Ascending aorta (tissue), 2 donors: Measurements from ENCODE around the gene SIAH1. TPM values are rescaled to one million over a fixed set of nuclear protein-coding genes. Genes with fewer than 3 reads are reported as not detected.
"Not testable (repeated sequence)": the region's sequence is repeated elsewhere in the genome, so short reads cannot be mapped to it uniquely, and the experiment has no call there.

ENCODE experiments used
- DNase-seq, 2 donors: peaks; one replicate each; pipeline ENCODE4 v3.0.0-alpha.2; 2019; ENCODE audit warnings: low spot score in 2 of 2
- H3K27ac ChIP-seq, 2 donors: fragments of 200-600 bp; sonication (generic); one replicate each; pipeline ENCODE4 v1.5.1; 2016 to 2017; ENCODE audit warnings: mild to moderate bottlenecking in 1 of 2
- H3K27me3 ChIP-seq: fragments of 200-600 bp; sonication (generic); one replicate; pipeline ENCODE4 v1.5.1; 2017
- H3K36me3 ChIP-seq, 2 donors: fragments of 200-600 bp; sonication (generic); one replicate each; pipeline ENCODE4 v1.5.1; 2016
- H3K4me1 ChIP-seq, 2 donors: fragments of 200-600 bp; sonication (generic); one replicate each; pipeline ENCODE4 v1.5.1; 2016 to 2017; ENCODE audit warnings: mild to moderate bottlenecking in 1 of 2
- H3K4me3 ChIP-seq, 2 donors: fragments of 200-600 bp; sonication (generic); one replicate each; pipeline ENCODE4 v1.5.1; 2016 to 2017; ENCODE audit warnings: mild to moderate bottlenecking in 1 of 2
- H3K9me3 ChIP-seq, 2 donors: fragments of 200-600 bp; sonication (generic); one replicate each; pipeline ENCODE4 v1.5.1; 2016
- CTCF ChIP-seq, 3 experiments: fragments of 200-600 bp in 2 of 3; fragments of 450-650 bp in 1 of 3; sonication (generic) in 2 of 3; IDR thresholded peaks; one replicate each; pipeline ENCODE4 v1.5.1; 2016 to 2019; ENCODE audit warnings: antibody characterized with exemption in 3 of 3, mild to moderate bottlenecking in 1 of 3, moderate library complexity in 1 of 3
- intact Hi-C: fragments of 100-400 bp; cut with DNase I; formaldehyde crosslinking; loops from one replicate; pipeline ENCODE4 v1.15.1; 2023
- total RNA-seq: library from RNA; depleted of rRNA; stranded (reverse); fragments of >200 nt; gene quantifications from one replicate; pipeline ENCODE4 v1.1.0, GENCODE V29; 2016

SIAH1 gene
- total RNA-seq, 1 donor from 2014 or later: 11.3 TPM

GRCh38 chr16:48420437-48420836, 35.2 kb upstream of the SIAH1 start:
- no peak overlapping the region for H3K27ac ChIP-seq
- DNase-seq: no peak
- no peak overlapping the region for H3K4me3 ChIP-seq
- intact Hi-C loops: no loop called here
- no peaks in the 10 kb centered on the region for H3K36me3 ChIP-seq
- no peaks in the 10 kb centered on the region for H3K27me3 ChIP-seq
- no peaks in the 10 kb centered on the region for H3K9me3 ChIP-seq
- no peak for TF ChIP-seq CTCF (IDR thresholded peaks at IDR 0.05)
- H3K4me1 ChIP-seq: no peaks in the 10 kb centered on the region

- DNase-seq, H3K27ac ChIP-seq, H3K36me3 ChIP-seq, H3K4me3 ChIP-seq, H3K9me3 ChIP-seq, intact Hi-C loops, H3K27me3 ChIP-seq, H3K4me1 ChIP-seq: not testable (repeated sequence)
Observed at GRCh38 chr16:48416617-48417016, 31.4 kb upstream of the SIAH1 start.

GRCh38 chr16:48413272-48413671, 28.1 kb upstream of the SIAH1 start:
- intact Hi-C loops: no loop called here
- Histone ChIP-seq H3K27me3 (no peaks in the 10 kb centered on the region), H3K27ac (no peak overlapping the region), H3K36me3 (no peaks in the 10 kb centered on the region), H3K9me3 (no peaks in the 10 kb centered on the region), H3K4me1 (no peaks in the 10 kb centered on the region), H3K4me3 (no peak overlapping the region)
- DNase-seq: no peak
- no peak for TF ChIP-seq CTCF (IDR thresholded peaks at IDR 0.05)

- intact Hi-C loops: no loop called here
- H3K9me3 ChIP-seq: no peaks in the 10 kb centered on the region
- H3K27ac ChIP-seq: no peak overlapping the region
- DNase-seq: no peak
- no peaks in the 10 kb centered on the region for H3K36me3 ChIP-seq
- no peak overlapping the region for H3K4me3 ChIP-seq
- no peaks in the 10 kb centered on the region for H3K4me1 ChIP-seq
- no peak for TF ChIP-seq CTCF (IDR thresholded peaks at IDR 0.05)
- no peaks in the 10 kb centered on the region for H3K27me3 ChIP-seq
Observed at GRCh38 chr16:48409839-48410632, 24.8 kb upstream of the SIAH1 start.

- Histone ChIP-seq H3K27me3 (no peaks in the 10 kb centered on the region), H3K4me3 (no peak overlapping the region), H3K9me3 (no peaks in the 10 kb centered on the region), H3K36me3 (no peaks in the 10 kb centered on the region), H3K4me1 (no peaks in the 10 kb centered on the region), H3K27ac (no peak overlapping the region)
- TF ChIP-seq CTCF (IDR thresholded peaks at IDR 0.05): no peak
- peak in 1 of 2 donors; percentile 27 for DNase-seq
- intact Hi-C loops: no loop called here
Observed at GRCh38 chr16:48408688-48409087, 23.5 kb upstream of the SIAH1 start.

- H3K9me3 ChIP-seq: no peaks in the 10 kb centered on the region
- no peak for DNase-seq
- no peak overlapping the region for H3K4me3 ChIP-seq
- no peak for TF ChIP-seq CTCF (IDR thresholded peaks at IDR 0.05)
- no peaks in the 10 kb centered on the region for H3K36me3 ChIP-seq
- H3K4me1 ChIP-seq: no peaks in the 10 kb centered on the region
- H3K27ac ChIP-seq: no peak overlapping the region
- no peaks in the 10 kb centered on the region for H3K27me3 ChIP-seq
- intact Hi-C loops: no loop called here
Observed at GRCh38 chr16:48405907-48406306, 20.7 kb upstream of the SIAH1 start.
